Stimulated activated CD8-positive, alpha-beta memory T cell treated with anti-CD3 and anti-CD28 coated beads, Interleukin-4, amount 100 ng/mL, for 1 hour (primary cell): ENCODE data around the gene FARP2.
"Not testable (repeated sequence)": the region's sequence is repeated elsewhere in the genome, so short reads cannot be mapped to it uniquely, and the experiment has no call there.

Experiments used
- DNase-seq, 2 donors: peaks; one replicate each; pipeline ENCODE4 v3.0.0-alpha.2; 2020; ENCODE audit warnings: low read depth in 2 of 2, low spot score in 1 of 2

Gene FARP2

DNA sequence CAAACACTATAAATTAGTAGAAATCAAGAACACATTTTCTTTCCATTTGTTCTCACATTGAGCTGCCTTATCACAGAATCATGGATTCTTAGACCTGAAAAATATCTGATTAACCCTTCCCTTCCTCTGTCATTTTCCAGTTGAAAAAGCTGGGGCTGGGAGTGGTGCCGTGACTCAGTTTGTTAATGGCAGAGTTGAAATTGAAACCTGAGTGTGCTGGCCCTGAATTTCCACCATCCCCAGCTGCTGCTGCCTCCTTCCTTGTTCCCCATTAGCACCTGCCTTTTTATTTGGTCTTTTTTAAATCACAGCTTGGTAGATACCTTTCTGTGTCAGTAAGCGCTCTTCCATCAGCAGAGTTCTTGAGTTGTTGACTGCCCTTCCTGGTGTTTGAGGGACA, 10.6 kb downstream of the FARP2 start:
- DNase-seq: no peak

- no peak for DNase-seq
These were observed 12.6 kb downstream of the FARP2 start for GRCh38 chr2:241368643-241369042.

DNA sequence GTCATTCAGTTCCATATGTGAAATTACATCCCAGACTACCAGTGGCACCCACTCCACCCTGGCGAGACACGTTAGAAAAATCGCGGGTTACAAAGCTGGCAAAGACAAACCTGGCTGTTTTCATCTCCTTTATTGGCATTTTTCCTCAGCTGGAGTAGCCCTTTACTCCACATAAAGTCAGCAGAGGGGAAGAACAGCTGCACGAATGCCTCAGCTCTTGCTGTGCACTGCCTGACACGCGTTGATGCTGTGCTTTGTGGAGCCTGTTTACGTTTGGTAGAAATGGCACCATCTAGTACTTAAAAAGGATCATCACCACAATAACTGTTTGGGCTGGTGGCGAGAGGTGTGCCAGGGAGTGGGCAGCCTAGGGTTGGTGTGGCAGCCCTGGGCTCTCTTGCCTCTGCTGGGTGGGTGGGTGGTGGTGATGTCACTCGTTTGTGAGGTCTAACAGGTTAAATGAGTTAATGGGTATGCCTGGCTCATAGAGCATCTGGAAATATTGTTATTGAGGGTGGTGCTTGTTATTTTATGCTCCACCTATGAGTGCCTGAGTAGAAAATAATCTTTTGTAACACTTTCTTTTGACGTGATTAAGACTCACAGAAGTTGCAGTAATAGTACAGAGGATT, 16.4 kb downstream of the FARP2 start:
- no peak for DNase-seq

DNA sequence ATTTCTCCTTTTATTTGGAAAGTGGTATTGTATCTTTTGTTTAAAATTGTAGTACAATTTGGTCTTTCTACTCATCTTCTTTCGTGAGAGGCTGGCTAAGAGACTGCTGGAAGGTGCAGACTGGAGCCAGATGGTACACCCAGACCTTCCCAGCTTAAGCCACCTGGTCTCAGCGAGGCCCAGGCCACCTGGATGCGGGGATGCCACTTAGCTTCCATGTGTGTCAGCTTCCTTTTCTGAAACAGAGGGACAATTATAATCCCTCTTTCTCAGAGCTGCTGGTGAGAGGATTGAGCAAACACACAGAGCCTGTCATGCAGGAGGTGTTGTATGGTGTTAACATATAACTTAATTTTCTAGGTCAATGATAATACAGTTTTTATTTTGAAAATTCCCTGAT, 17.4 kb downstream of the FARP2 start:
- no peak for DNase-seq

DNA sequence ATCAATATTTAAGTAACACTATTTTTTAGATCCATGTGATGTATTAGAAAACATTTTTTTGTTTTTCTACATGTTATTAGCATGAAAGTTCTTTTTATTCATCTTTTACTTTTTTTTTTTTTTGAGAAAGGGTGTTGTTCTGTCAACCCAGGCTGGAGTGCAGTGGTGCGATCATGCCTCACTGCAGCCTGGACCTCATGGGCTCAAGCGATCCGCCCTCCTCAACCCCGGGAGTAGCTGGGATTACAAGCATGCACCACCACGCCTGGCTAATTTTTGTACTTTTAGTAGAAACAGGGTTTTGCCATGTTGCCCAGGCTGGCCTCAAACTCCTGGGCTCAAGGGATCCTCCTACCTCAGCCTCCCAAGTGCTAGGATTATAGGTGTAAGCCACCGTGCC, 17.8 kb downstream of the FARP2 start:
- not testable (repeated sequence) for DNase-seq

- DNase-seq: no peak
These were observed 19.2 kb downstream of the FARP2 start for GRCh38 chr2:241375300-241375699.

DNA sequence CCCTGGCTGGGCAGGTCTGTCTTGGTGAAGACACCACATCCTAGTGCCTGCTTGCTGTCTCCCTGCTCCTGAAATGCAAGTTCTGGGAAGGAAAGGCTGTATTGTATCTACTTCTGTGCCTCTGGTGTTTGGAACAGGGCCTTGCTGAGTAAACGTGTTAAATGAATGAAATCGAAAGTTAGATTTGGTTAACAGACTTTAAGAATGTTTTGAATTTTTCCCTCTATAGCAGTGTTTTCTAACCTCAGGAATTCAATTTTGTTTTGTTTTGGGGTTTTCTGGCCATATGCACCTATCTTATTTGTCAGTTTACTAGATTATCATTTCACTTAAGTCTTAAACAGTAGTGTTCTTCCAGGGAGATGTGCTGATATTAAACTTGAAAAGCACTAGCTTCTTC, 20.7 kb downstream of the FARP2 start:
- no peak for DNase-seq

DNA sequence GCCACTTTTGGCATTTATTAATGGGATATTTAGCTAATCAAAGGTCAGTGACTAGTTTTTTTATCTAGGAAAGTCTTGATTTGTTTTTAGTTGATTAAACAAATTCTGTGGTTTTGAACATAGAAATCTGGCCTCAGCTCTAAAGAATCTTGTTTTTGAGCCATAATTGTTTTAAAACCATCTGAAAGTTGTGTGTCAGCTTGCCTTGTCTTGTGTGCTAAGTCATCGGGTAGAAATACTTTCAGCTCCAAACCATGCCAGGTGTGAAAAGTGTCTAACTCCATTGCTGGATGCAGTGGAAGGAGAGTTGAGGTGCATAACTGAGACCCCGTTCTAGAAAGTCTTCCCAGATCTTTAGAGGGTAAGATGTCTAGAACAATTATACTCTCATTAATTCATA, 22.7 kb downstream of the FARP2 start:
- DNase-seq: no peak

- DNase-seq: no peak
These were observed 23.7 kb downstream of the FARP2 start for GRCh38 chr2:241379481-241380480.

DNA sequence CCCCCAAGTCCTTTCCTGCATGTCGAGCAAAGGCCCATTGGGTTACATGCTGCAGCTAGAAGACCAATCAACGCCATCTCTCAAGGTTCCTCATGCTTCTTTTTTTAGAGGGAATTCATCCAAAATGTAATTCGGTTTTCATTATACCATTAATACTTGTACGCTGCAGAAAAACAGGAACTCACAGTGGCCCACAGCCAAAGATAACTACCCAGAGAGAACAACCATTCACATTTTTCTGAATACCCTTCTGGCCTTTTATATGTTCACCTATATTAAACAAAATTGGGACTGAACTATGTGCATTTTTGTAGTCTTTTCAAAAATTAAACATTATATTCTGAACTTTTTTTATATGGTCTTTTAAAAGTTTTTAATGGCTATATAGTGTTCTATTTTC, 25.8 kb downstream of the FARP2 start:
- DNase-seq: no peak

- DNase-seq: not testable (repeated sequence)
These were observed 29.4 kb downstream of the FARP2 start for GRCh38 chr2:241385450-241385849.

DNA sequence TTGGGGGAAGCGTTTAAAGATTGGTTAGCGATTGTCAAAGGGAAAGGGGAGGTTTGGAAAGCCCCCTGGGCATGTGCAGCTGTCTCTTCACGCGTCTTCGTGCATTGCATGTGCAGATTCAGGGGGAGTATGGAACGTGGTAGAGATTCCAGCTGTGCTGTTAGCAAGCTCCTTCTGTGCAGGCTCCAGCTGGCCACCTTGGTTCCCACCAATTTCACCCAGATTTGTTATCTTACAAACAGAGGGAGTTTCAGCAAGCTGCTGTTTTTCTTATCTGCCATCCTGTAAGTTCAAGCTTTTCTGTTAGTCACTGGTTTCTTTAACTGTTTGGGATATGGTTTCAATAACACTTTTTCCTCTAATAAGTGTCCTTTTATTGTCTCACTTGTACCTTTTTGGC, 30.4 kb downstream of the FARP2 start:
- no peak for DNase-seq

GRCh38 chr2:241389697-241390096, 33.6 kb downstream of the FARP2 start:
- no peak for DNase-seq

GRCh38 chr2:241390301-241391206, 34.5 kb downstream of the FARP2 start:
- DNase-seq: no peak

GRCh38 chr2:241391892-241392665, 36.0 kb downstream of the FARP2 start:
- no peak for DNase-seq

DNA sequence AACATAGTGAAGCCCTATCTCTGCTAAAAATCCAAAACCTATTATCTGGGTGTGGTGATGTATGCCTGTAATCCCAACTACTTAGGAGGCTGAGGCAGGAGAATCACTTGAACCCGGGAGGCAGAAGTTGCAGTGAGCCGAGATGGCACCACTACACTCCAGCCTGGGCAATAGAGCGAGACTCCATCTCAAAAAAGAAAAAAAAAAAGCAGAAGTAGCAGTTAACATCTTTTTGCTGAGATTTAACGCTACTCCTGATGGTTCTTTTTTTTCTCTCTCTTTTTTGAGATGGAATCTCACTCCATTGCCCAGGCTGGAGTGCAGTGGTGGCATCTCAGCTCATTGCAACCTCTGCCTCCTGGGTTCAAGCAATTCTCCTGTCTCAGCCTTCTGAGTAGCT, 36.7 kb downstream of the FARP2 start:
- DNase-seq: not testable (repeated sequence)

DNA sequence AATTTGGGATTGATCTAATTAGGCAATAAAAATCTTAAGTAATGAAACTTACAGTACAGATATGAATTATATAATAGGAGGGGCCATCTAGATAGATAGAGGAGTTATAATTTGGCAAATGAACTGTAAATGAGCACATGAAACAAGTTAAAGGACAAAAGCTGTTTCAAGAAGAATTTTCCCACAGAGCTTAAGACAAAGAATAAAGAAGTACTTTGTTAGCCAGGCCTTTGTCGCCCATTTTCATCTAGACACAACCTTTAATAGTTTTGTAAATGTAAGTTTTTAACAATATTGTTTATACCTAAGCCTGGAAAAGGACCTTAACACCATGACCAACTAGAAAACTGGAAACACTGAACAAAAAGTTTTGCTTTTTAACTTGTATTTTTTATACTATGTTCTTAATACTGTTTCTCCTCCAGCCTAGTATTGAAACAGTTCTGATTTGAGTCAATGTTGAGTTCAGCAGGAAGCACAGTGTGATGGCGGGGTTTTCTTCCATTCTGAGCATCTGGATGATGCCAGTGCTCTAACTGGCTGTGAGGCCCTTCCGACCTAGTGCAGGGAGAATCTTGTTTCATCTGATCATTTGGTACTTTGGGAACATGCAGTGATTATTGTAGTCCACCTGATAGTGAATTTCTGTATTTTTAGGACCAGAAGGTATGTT, 37.6 kb downstream of the FARP2 start:
- DNase-seq: no peak

GRCh38 chr2:241396809-241397208, 40.7 kb downstream of the FARP2 start:
- DNase-seq: not testable (repeated sequence)

- no peak for DNase-seq
These were observed 44.1 kb downstream of the FARP2 start for GRCh38 chr2:241399941-241400922.
